Stimulated activated CD8-positive, alpha-beta memory T cell treated with anti-CD3 and anti-CD28 coated beads, Interleukin-7, amount 100 ng/mL, for 1 hour (primary cell): ENCODE measurements around the gene APLP2.

Source experiments
- DNase-seq, 2 donors: peaks; one replicate each; pipeline ENCODE4 v3.0.0-alpha.2; 2020; ENCODE audit warnings: low read depth in 2 of 2

The APLP2 gene

DNA sequence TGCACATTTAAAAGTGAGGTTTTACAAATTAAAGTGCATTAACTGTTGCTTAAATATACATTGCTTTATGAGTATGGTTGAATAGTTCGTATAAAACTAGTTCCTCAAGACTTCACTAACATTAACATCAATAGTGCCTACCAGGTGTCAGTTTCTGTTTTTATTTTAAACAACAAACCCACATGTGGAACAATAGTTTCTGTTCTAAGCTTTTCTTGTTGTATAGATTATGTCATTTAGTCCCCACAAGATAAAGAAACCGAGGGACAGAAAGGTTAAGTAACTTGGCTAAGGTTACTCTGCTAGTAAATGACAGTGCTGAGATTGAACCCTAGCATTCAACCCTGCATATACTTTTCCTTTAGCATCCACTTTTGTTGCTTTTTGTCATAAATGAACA is 48.5 kb downstream of the APLP2 start:
- DNase-seq = no peak

DNA sequence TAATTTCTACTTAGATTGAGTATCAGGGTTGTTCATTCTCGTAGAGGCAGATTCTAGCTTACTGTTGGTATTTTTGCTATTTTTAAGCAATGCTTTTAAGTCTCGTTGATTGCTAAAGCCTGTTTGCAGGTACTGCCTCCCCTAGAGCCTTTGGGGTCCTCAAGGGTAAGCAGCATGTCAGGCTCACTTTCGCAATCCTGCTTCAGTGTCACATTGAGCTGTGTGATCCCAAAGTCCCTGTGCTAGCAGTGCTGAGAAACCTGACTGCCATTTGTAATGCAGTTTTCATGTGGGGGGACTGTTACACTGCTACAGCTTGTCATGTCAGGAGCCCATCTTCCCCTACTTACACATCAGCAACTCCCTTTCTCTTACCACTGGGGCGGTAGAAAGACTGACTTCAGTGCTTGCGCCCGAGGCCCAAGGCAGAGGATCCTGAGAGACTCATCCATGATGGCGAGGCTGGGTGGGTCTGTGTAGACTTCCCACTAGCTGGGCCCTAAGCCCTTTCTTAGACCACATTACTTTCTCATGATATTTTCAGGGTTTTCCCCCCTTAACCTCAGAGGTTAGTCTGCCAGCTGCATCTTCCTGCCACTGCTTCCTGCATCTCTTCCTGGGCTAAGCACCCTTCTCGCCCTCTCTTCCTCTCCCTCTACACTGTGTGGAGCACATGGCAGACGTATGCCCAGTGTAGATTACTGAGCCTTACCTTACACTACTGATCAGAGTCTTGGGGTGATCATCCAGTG is 49.1 kb downstream of the APLP2 start:
- no peak for DNase-seq

DNA sequence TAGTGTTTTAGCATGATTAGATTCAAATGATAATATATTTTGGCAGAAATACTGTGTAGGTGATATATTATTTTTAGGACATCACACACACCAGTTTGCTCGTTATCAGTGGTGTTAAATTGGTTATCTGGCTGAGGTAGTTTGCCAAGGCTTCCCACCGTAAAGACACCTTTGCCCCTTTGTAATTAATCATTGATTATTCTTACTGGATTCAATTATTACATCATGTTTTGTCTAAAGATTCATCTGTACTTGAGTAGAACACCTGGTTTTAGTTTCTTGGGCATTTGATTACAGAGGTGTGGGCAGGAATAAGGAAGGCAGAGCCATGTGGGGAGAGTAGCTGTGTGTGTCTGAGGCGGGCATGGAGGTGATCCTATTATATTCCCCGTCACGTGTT is 50.4 kb downstream of the APLP2 start:
- DNase-seq = no peak

DNA sequence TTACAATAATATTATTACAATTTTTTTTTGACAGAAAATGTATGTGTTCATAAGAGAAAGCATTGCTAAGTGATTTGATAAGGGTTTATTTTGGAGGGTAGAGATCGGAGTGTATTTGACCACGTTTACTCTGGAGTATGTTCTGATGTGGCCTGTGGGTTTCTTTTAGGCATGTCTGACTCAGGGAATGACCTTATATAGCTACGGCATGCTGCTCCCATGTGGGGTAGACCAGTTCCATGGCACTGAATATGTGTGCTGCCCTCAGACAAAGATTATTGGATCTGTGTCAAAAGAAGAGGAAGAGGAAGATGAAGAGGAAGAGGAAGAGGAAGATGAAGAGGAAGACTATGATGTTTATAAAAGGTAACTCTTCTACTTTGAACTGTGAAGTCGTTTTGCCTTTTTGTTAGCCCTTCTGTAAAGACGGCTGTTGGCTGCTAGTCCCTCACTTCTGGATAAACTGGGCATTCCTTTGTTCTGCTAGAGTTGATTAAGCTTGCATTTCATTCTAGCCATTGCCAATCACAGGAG is 51.8 kb downstream of the APLP2 start:
- DNase-seq = no peak

DNA sequence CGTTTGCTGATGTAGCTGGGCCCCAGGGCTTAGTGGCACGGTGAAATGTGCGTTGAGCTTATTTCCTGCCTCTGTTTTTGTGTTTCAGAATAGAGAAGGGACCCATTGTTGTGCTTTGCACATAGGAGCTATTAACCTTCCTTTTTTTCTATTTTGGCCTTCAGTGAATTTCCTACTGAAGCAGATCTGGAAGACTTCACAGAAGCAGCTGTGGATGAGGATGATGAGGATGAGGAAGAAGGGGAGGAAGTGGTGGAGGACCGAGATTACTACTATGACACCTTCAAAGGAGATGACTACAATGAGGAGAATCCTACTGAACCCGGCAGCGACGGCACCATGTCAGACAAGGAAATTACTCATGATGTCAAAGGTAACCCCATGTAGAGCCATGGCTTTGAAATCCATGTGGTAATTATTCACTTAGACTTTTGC is 52.5 kb downstream of the APLP2 start:
- DNase-seq = no peak

DNA sequence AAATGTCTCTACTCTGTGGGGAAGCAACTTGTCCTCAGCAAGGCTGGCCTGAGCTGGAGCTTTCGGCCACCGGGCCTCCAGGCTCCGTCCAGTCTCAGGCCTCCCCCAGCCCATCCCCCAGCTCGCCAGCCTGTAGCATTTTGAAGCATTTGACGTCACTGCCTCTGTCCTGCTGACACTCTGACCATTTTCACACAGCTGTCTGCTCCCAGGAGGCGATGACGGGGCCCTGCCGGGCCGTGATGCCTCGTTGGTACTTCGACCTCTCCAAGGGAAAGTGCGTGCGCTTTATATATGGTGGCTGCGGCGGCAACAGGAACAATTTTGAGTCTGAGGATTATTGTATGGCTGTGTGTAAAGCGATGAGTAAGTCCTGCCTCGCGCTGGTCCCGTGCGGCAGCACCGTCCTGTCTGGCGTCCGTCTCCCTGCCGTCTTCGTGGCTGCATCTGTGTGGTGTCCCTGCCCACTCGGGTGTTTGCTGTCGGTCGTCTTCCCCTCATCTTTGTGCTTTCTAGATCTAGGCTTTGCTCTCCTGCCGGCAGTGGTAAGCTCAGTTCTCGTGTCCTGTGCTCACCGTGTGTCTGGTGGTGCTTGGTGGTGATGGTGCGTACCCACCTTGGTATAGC is 53.8 kb downstream of the APLP2 start:
- DNase-seq = no peak

DNA sequence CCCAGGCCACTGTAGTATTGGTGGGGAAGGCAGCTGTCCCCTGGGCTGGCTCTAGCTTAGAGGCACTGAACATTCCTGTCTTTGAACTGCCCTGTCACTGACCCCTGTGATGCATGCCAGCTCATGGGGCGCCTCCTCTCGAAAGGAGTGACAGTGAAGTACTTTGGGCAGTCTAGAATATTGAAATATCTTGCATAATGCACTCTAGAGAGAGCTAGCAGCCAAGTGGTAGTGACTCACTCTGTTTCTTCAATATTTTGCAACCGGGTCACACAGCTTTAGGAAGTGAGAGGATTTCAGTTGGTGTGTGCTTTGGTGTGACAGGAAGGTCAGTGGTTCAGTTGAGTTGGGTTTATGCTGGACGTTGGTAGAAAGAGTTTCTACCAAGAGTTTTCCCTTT is 54.4 kb downstream of the APLP2 start:
- DNase-seq = no peak

DNA sequence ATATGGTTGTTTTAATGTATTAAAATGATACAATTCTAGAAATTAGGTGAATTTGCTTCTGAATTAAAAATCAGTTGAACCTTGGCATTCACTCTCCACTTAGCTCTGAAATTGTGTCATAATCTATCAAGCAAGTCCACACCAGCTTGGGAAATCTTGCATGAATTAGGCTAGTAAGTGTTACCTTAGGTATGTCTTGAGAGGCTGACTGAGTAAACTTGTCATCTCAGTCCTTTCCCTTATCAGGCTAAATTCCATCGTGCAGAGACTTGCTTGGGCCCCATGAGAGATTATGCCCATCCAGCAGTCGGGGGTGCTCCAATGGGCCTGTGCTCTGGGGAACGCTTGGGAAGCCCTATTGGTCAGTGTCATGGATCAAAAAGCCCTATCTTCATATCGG is 55.9 kb downstream of the APLP2 start:
- no peak for DNase-seq

DNA sequence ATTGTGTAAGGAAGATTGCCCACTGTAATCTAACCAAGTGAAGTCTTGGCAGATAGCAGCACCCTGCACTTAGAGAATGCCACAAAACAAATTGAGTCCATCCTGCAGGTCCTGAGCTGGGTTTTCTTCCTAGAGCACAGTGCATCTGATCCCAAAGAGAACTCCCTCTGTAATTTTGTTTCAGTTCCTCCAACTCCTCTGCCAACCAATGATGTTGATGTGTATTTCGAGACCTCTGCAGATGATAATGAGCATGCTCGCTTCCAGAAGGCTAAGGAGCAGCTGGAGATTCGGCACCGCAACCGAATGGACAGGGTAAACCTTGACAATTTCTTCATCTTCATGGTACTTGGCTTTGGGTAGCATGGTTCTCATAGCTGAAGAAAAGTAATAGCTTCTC is 56.8 kb downstream of the APLP2 start:
- no peak for DNase-seq

DNA sequence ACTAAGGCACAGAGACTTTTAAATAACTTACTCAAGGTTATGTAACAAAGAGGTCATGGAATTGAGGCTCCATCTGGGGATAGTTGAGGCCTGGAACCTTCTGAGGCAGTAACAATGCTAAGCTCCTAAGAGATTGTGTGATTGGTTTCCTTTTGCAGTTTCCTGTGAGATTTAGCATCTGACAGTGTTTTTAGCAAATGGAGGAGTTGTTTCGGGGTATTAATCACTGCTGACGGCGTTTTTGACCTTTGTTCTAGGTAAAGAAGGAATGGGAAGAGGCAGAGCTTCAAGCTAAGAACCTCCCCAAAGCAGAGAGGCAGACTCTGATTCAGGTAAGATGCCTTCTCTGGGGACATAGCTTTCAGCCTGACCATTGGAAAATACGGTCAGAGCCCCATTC is 57.8 kb downstream of the APLP2 start:
- DNase-seq = no peak

DNA sequence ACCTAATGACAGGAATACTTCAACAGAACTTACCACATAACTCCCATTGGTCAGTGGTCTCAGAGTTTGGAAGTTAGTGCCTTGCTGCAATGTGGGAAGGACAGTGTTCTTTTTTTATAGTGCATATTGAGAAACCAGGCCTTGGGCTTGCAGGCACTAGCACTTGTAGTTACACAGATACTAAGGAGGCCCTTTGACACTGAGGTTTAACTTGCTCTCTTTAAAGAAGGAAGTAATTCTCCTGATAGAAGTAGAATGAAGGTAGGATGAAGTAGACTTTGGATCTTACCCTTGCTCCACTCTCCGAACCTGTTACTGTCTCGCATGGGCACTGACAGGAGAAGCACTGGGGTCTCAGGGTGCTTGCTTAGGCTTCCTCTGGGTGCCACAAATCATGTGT is 58.9 kb downstream of the APLP2 start:
- no peak for DNase-seq

DNA sequence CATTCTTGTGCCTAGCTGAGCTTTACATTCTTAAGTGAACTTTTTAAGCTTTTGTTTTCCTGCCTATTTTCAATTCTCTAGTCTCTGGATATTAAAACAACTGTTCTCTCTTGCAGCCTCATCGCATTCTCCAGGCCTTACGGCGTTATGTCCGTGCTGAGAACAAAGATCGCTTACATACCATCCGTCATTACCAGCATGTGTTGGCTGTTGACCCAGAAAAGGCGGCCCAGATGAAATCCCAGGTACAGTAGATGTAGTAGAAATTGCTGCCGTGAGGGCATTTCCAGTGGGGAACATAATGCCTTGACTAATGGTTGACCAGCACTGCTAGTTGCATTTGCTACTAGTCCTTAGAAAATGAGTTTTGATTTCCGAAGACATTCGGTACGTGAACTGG is 60.2 kb downstream of the APLP2 start:
- no peak for DNase-seq

DNA sequence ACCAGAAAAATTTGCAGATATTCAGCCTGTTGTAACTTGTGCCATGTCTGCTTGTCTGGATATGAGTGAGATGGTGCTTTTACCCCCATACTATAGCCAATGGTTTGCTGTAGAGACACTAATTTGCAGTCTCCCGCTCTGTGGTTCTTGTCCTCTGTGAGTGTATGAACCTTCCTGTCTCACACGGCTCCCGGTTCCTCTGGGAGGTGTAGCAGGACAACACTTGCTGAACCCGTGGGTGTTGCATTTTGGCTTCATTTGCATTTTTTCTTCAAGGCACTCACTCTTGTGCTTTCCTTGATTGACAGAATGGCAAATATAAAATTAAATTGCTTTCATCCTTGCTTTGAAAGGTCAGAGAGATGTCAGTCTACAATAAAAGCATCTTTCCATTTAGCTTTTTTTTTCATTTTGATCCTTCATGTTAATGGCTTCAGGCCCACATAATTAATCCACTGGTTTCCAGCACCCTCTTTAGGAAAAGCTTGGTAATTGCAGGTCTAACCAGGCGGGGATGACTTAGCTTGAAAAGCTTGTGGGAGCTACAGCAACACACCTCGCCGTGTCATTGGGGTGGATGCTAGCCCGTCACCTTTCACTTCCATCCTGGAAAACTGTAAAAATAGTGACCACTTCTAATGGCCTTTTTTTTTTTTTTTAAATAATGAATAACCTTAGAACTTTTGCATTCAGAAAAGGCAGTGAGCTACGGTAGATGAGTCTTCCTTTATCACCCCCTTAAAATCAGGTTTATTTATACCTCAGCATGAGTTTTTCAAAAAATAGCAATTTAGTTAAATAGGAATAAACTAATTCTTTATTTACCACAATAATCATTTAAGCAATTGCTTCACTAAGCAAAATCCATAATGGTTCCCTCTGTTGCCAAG is 62.5 kb downstream of the APLP2 start:
- DNase-seq = peak; percentile 10 to 32

DNA sequence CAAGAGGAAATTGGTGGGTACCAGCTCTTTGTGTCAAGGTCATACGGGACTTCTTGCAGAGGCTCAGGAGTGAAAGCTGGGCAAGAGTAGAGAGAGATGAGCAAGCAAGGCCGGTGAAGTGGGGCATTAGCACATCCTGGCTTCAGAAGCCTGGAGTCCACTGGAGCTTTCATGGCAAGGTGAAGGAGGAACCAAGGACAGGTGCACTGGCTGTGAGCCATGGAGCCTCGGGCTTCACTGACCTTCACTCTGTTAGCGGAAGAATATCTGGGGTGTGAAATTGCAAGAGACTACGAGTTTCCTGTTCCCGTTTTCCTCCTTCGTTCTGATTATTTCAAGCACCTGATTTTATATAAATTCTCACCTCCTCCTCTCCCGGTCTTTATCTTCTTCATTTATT is 64.0 kb downstream of the APLP2 start:
- no peak for DNase-seq

DNA sequence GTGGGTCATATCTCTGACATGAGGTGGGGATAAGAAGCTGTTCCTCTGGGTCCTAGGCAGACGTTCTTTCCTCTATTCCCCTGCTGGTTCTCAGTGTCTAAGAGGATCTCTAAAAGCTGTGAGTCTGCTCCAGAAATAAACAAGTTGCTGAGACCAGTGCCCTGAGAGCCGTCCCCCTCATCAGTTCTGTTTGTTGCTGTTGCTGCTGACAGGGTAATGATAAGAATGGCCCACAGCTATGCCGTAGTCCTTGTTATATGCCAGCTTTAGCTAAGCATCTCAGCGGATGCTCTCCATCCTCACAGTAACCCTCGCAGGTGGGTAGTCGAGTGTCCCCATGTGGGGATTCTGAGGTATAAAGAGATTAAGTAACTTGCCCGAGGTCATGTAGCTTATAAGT is 66.4 kb downstream of the APLP2 start:
- no peak for DNase-seq

DNA sequence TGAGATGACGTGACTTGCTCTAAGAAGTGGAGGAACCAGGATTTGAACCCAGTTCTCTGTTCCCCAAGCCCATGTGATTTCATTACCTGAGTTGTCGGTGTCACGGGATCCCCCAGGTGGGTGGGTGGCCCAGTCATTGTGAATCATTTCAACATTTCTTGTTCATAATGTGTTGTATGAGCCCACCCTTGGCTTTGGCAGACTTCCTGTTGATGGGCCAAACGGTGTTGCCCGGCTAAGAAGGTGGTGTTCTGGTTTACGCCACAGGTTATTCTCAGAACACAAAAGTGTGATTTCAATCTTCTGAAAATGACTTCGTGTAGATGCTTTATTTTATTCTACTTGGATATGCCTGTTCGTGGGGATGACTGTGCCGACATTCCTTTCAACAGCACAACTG is 68.3 kb downstream of the APLP2 start:
- DNase-seq = no peak

DNA sequence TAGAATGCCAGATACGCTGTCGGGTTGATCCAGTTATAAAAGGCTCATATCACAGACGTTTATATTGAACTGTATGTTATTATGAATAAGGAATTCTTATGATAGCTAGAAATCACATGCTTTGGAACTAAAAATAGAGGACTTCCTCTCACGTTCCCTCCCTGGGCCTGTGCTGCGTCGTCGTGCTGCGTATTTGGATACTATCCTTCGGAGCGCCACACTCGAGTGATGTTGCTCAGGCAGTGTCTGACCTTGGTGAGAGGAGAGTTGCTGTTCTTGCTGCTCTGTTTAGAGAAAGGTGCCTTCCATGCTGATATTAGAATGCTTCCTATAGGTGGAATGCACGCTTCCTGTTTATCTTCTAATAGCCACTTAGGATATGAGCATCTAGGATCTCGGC is 69.7 kb downstream of the APLP2 start:
- no peak for DNase-seq

DNA sequence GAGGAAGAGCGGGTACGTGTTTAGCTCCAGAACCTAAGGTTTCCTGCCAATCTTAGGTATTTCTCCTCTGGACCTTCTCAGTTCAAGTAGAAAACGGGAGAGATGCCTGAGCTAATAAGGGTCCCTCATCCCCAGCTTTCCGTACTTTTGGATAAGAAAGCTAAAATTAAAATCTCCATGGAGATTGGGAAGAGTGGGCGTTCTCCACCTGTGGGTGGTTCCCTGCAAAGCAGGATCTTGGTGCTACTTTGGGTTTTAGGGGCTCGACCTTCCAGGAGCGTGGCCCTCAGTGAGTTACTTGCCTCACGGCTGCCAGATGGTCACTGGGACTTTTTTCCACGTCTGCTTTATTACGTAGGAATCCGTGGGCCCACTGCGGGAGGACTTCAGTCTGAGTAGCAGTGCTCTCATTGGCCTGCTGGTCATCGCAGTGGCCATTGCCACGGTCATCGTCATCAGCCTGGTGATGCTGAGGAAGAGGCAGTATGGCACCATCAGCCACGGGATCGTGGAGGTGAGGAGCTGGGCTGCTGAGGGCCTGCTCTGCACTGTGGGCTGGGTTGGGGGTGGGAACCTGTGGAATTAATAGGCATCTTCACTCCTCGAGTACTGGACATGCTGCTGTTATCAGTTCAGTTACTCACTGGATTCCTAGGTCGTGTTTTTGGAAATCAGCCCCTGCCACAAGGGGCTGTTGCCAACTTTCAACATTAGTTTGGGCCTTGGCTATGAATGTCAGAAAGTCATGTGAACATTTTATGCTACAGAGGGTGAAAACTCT is 72.1 kb downstream of the APLP2 start:
- DNase-seq = no peak

DNA sequence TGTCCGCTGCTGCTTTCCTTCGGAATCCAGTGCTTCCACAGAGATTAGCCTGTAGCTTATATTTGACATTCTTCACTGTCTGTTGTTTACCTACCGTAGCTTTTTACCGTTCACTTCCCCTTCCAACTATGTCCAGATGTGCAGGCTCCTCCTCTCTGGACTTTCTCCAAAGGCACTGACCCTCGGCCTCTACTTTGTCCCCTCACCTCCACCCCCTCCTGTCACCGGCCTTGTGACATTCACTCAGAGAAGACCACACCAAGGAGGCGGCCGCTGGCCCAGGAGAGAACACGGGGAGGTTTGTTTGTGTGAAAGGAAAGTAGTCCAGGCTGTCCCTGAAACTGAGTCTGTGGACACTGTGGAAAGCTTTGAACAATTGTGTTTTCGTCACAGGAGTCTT is 74.4 kb downstream of the APLP2 start:
- DNase-seq = no peak

DNA sequence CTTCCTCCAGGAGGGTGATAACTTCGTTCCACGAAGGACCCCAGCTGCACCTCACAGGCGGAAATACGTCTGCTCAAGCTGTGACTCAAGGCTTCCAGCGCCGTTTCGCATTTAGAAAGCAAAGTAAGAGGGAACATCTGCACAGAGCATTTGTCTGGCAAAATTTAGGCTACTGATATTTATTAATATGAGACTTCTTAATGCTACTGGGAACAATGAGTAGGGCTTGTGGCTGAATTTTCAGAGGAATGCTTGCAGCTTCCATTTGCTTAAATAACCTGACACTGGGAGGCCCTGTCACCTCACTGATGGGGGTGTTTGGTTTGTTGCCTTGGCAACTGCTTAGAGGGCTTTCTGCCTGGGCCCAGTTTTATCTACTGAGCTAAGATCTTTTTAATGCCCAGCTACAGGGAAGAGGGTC is 75.2 kb downstream of the APLP2 start:
- DNase-seq = no peak

DNA sequence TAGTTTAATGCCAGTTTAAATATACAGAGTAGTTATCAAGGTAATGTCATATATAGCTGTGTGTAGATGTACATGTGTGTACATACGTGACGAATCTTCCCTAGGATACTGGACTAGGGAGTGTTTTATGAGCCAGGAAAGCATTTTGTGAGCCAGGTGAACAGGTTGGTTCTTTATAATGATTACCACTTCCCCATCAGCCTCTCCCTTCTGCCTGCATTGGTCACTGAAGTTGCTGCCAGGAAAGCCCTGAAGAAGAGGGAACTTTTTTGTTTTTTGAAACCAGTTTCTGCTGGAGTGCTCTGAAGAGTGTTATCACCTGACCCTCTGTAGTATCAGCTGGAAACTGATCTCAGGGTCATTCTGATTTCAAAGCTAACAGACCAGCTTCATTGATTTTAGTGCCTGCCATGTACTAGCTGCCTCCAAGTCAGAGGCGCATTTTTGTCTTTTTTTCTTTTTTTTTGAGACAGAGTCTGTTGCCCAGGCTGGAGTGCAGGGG is 75.7 kb downstream of the APLP2 start:
- no peak for DNase-seq
